Transverse colon (tissue), 4 donors: ENCODE measurements around the gene SCMH1. TPM values are rescaled to one million over a fixed set of nuclear protein-coding genes. Genes with fewer than 3 reads are reported as not detected.

Source experiments
- DNase-seq: peaks from one replicate; pipeline ENCODE4 v3.0.0-alpha.2; 2019
- H3K27ac ChIP-seq, 4 donors: fragments of 200-600 bp; sonication (generic); 2 replicates each; pipeline ENCODE4 v1.5.1; 2016 to 2018; ENCODE audit warnings: inconsistent platforms in 4 of 4
- H3K27me3 ChIP-seq: fragments of 200-600 bp; sonication (generic); 2 replicates; pipeline ENCODE4 v1.5.1; 2017; ENCODE audit warnings: inconsistent platforms
- H3K36me3 ChIP-seq, 4 donors: fragments of 200-600 bp; sonication (generic); 2 replicates each; pipeline ENCODE4 v1.5.1; 2017 to 2019; ENCODE audit warnings: inconsistent platforms in 4 of 4
- H3K4me1 ChIP-seq, 4 donors: fragments of 200-600 bp; sonication (generic); 2 replicates each; pipeline ENCODE4 v1.5.1; 2017 to 2020; ENCODE audit warnings: inconsistent platforms in 4 of 4
- H3K4me3 ChIP-seq, 4 donors: fragments of 200-600 bp; sonication (generic); 1 replicate in 1 of 4; 2 replicates in 3 of 4; pipeline versions ENCODE4 v1.5.1 to v1.6.1; 2017 to 2019; ENCODE audit warnings: inconsistent platforms in 4 of 4
- H3K9me3 ChIP-seq, 2 donors: fragments of 200-600 bp; sonication (generic); 2 replicates each; pipeline ENCODE4 v1.5.1; 2017 to 2019; ENCODE audit warnings: inconsistent platforms in 2 of 2
- CTCF ChIP-seq, 5 experiments: fragments of 200-600 bp in 3 of 5; fragments of 450-650 bp in 2 of 5; sonication (generic) in 3 of 5; IDR thresholded peaks; 1 replicate in 2 of 5; 2 replicates in 3 of 5; pipeline ENCODE4 v1.5.1; 2016 to 2017; ENCODE audit warnings: antibody characterized with exemption in 5 of 5, inconsistent platforms in 3 of 5, mild to moderate bottlenecking in 2 of 5, moderate library complexity in 1 of 5
- EP300 ChIP-seq: sonication (generic); formaldehyde crosslinking; IDR thresholded peaks from one replicate; pipeline ENCODE4 v1.6.1; 2017; ENCODE audit warnings: antibody characterized with exemption, low read depth
- POLR2A ChIP-seq: fragments of 450-650 bp; IDR thresholded peaks from one replicate; pipeline ENCODE4 v1.6.1; 2016; ENCODE audit warnings: antibody characterized with exemption, mild to moderate bottlenecking, moderate library complexity
- POLR2AphosphoS5 ChIP-seq, 3 donors: sonication (generic); formaldehyde crosslinking; IDR thresholded peaks; one replicate each; pipeline ENCODE4 v1.6.1; 2016; ENCODE audit warnings: antibody characterized with exemption in 3 of 3
- WGBS, 2 donors: methylation state at CpG; one replicate each; pipeline ENCODE4 v1.1.5; 2018; ENCODE audit warnings: low coverage in 1 of 2; 5-methylcytosine and 5-hydroxymethylcytosine counted together
- in situ Hi-C, 4 donors: fragments of 200-750 bp; cut with MboI; loops; one replicate each; pipeline versions ENCODE4 v1.15.0 to v1.15.1; 2017; ENCODE audit warnings: low sequenced_read_pairs in 3 of 4, low pct_ligation_motif_present in 1 of 4, low pct_unique_long_range_greater_than_20kb in 1 of 4
- intact Hi-C: fragments of 100-400 bp; cut with DNase I; formaldehyde crosslinking; loops from one replicate; pipeline ENCODE4 v1.15.1; 2023; ENCODE audit warnings: low total_unique reads
- total RNA-seq, 4 donors: library from RNA; depleted of rRNA; stranded (reverse); fragments of >200 nt; gene quantifications; one replicate each; pipeline ENCODE4 v1.1.0, GENCODE V29; 2016

The SCMH1 gene
- total RNA-seq, 4 donors from 2014 or later, result 24.5 to 66.8 (median 49.1) TPM

GRCh38 chr1:41086921-41087320, 155.2 kb downstream of the SCMH1 start:
- Histone ChIP-seq H3K9me3 (no peaks in the 10 kb centered on the region), H3K27me3 (no peaks in the 10 kb centered on the region), H3K27ac (no peak overlapping the region), H3K36me3 (no peaks in the 10 kb centered on the region), H3K4me1 (no peaks in the 10 kb centered on the region), H3K4me3 (no peak overlapping the region)
- TF ChIP-seq CTCF (IDR thresholded peaks at IDR 0.05) (no peak), EP300 (no peak), POLR2AphosphoS5 (IDR thresholded peaks at IDR 0.05) (no peak), POLR2A (no peak)
- in situ Hi-C loops (no loop called here), intact Hi-C loops (no loop called here)
- DNase-seq, result no peak

GRCh38 chr1:41078616-41079015, 163.5 kb downstream of the SCMH1 start:
- Histone ChIP-seq H3K27ac (no peak overlapping the region), H3K9me3 (no peaks in the 10 kb centered on the region), H3K27me3 (no peaks in the 10 kb centered on the region), H3K36me3 (peaks cover 0 to 4% (median 0%) of the 10 kb centered on the region in 4 donors), H3K4me3 (no peak overlapping the region), H3K4me1 (no peaks in the 10 kb centered on the region)
- TF ChIP-seq CTCF (IDR thresholded peaks at IDR 0.05), result no peak
- TF ChIP-seq EP300, result no peak
- TF ChIP-seq POLR2AphosphoS5 (IDR thresholded peaks at IDR 0.05), result no peak
- TF ChIP-seq POLR2A, result no peak
- WGBS, 2 donors, result 88 to 91% methylated on average over 2 of the region's 2 CpGs
- intact Hi-C loops, result no loop called here
- in situ Hi-C loops, result no loop called here
- DNase-seq, result no peak

- H3K4me3 ChIP-seq, result no peak overlapping the region
- intact Hi-C loops, result no loop called here
- no peak for DNase-seq
- no peak overlapping the region for H3K27ac ChIP-seq
- H3K36me3 ChIP-seq, result peaks cover 0 to 4% (median 0%) of the 10 kb centered on the region in 4 donors
- no peaks in the 10 kb centered on the region for H3K9me3 ChIP-seq
- WGBS, 2 donors, result 97 to 100% methylated on average over 2 to 3 of the region's 3 CpGs
- no peaks in the 10 kb centered on the region for H3K4me1 ChIP-seq
- in situ Hi-C loops, result no loop called here
- TF ChIP-seq POLR2A (no peak), CTCF (IDR thresholded peaks at IDR 0.05) (no peak), EP300 (no peak)
- H3K27me3 ChIP-seq, result no peaks in the 10 kb centered on the region
Measured at GRCh38 chr1:41078193-41078592, 163.9 kb downstream of the SCMH1 start.

- Histone ChIP-seq H3K4me1 (no peaks in the 10 kb centered on the region), H3K27me3 (no peaks in the 10 kb centered on the region), H3K36me3 (peaks cover 0 to 8% (median 3%) of the 10 kb centered on the region in 4 donors), H3K27ac (no peak overlapping the region), H3K9me3 (no peaks in the 10 kb centered on the region), H3K4me3 (no peak overlapping the region)
- in situ Hi-C loops, result no loop called here
- no peak for DNase-seq
- intact Hi-C loops, result no loop called here
- no peak for TF ChIP-seq CTCF (IDR thresholded peaks at IDR 0.05)
- TF ChIP-seq EP300, result no peak
- no peak for TF ChIP-seq POLR2A
- TF ChIP-seq POLR2AphosphoS5 (IDR thresholded peaks at IDR 0.05), result no peak
Measured at GRCh38 chr1:41073971-41074370, 168.1 kb downstream of the SCMH1 start.
